Endothelial cell (in vitro differentiated cells): ENCODE measurements around the gene FAM120A. TPM values are rescaled to one million over a fixed set of nuclear protein-coding genes. Genes with fewer than 3 reads are reported as not detected.

Experiments used
- DNase-seq: peaks from one replicate; pipeline ENCODE4 v3.0.0; 2021; ENCODE audit warnings: low spot score
- H3K27ac Mint-ChIP-seq: one replicate; pipeline ENCODE4 v1.8.0; 2021; ENCODE audit warnings: mixed read lengths, inconsistent platforms; ENCODE audit not compliant: unreplicated experiment
- H3K27me3 Mint-ChIP-seq: one replicate; pipeline ENCODE4 v1.8.0; 2021; ENCODE audit warnings: mild to moderate bottlenecking, moderate library complexity, mixed read lengths, inconsistent platforms; ENCODE audit not compliant: unreplicated experiment
- H3K36me3 Mint-ChIP-seq: one replicate; pipeline ENCODE4 v1.8.0; 2021; ENCODE audit warnings: mild to moderate bottlenecking, low read depth, mixed read lengths, inconsistent platforms; ENCODE audit not compliant: unreplicated experiment
- H3K4me1 Mint-ChIP-seq: one replicate; pipeline ENCODE4 v1.8.0; 2021; ENCODE audit warnings: mild to moderate bottlenecking, mixed read lengths, inconsistent platforms; ENCODE audit not compliant: unreplicated experiment
- H3K4me3 Mint-ChIP-seq: one replicate; pipeline ENCODE4 v1.8.0; 2021; ENCODE audit warnings: mild to moderate bottlenecking, mixed read lengths, inconsistent platforms; ENCODE audit not compliant: unreplicated experiment
- H3K9me3 Mint-ChIP-seq: one replicate; pipeline ENCODE4 v1.8.0; 2021; ENCODE audit warnings: mixed read lengths, inconsistent platforms; ENCODE audit not compliant: unreplicated experiment
- total RNA-seq: library from RNA; stranded (reverse); fragmentation: NEBNext Ultra II Directional; extraction: Animal tissue kit (Norgen Biotek cat#: 25700); gene quantifications from one replicate; pipeline ENCODE4 v1.2.1, GENCODE V29; 2021; ENCODE audit not compliant: unreplicated experiment
- TF ChIP-seq, protein P1 (sequence below): fragments of 200-600 bp; sonication (generic); IDR thresholded peaks from one replicate; pipeline ENCODE4 v1.5.0; 2021; ENCODE audit warnings: antibody characterized with exemption; ENCODE audit not compliant: unreplicated experiment

FAM120A gene
- total RNA-seq, 1 donor from 2014 or later: 56.1 TPM

GRCh38 chr9:93589688-93590087 lies 138.2 kb downstream of the FAM120A start:
- Mint-ChIP-seq H3K27ac (no peak overlapping the region), H3K4me3 (no peak overlapping the region), H3K4me1 (peaks cover 19% of the 10 kb centered on the region), H3K36me3 (peaks cover 7% of the 10 kb centered on the region), H3K9me3 (no peaks in the 10 kb centered on the region), H3K27me3 (peaks cover 4% of the 10 kb centered on the region)
- TF ChIP-seq, protein P1, sequence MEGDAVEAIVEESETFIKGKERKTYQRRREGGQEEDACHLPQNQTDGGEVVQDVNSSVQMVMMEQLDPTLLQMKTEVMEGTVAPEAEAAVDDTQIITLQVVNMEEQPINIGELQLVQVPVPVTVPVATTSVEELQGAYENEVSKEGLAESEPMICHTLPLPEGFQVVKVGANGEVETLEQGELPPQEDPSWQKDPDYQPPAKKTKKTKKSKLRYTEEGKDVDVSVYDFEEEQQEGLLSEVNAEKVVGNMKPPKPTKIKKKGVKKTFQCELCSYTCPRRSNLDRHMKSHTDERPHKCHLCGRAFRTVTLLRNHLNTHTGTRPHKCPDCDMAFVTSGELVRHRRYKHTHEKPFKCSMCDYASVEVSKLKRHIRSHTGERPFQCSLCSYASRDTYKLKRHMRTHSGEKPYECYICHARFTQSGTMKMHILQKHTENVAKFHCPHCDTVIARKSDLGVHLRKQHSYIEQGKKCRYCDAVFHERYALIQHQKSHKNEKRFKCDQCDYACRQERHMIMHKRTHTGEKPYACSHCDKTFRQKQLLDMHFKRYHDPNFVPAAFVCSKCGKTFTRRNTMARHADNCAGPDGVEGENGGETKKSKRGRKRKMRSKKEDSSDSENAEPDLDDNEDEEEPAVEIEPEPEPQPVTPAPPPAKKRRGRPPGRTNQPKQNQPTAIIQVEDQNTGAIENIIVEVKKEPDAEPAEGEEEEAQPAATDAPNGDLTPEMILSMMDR: no peak
- no peak for DNase-seq

- Mint-ChIP-seq H3K27ac (no peak overlapping the region), H3K4me1 (peaks cover 19% of the 10 kb centered on the region), H3K4me3 (no peak overlapping the region), H3K36me3 (peaks cover 7% of the 10 kb centered on the region), H3K9me3 (no peaks in the 10 kb centered on the region), H3K27me3 (peaks cover 4% of the 10 kb centered on the region)
- no peak for DNase-seq
- TF ChIP-seq, protein P1: no peak
Measured at GRCh38 chr9:93590609-93591234, 139.2 kb downstream of the FAM120A start.

DNA sequence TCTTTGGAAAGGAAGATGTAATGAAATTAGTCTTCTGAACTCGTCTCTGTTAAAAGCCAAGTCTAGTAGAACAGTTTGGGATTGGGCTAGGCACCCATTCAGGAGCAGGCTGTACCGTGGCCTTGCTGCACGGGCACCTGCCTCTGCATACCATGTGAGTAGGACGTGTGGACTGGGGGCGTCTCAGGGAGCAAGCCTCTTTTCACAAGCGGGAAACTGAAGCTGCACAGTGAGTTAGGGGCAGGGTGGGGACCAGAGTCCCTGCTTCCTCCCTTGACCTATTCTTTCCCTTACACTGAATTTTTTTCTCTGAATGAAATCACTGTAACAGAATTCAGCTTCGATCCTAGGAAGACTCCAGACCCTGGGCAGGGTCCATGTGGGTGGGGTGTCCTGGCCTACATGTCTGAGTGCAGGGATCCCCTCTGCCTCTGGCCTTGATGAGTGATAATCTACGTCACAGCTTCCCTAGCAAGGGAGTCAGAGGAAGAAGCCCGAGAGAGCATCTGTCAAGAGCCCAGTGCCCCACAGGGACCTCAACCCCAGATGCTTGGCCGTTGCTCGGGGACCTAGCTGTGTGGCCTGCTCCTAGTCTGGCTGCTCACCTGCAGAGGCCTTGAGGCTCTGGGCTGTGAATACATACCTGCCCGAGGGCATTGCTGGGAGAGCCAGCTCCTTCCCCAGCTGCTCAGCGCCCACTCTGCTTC lies 140.0 kb downstream of the FAM120A start:
- H3K4me3 Mint-ChIP-seq: no peak overlapping the region
- H3K27ac Mint-ChIP-seq: no peak overlapping the region
- TF ChIP-seq, protein P1: no peak
- H3K9me3 Mint-ChIP-seq: no peaks in the 10 kb centered on the region
- H3K27me3 Mint-ChIP-seq: peaks cover 4% of the 10 kb centered on the region
- peaks cover 23% of the 10 kb centered on the region for H3K4me1 Mint-ChIP-seq
- H3K36me3 Mint-ChIP-seq: peaks cover 7% of the 10 kb centered on the region
- no peak for DNase-seq

- H3K9me3 Mint-ChIP-seq: no peaks in the 10 kb centered on the region
- H3K4me3 Mint-ChIP-seq: no peak overlapping the region
- H3K27me3 Mint-ChIP-seq: no peaks in the 10 kb centered on the region
- TF ChIP-seq, protein P1: peak; percentile 5
- H3K27ac Mint-ChIP-seq: no peak overlapping the region
- H3K36me3 Mint-ChIP-seq: peaks cover 2% of the 10 kb centered on the region
- no peak for DNase-seq
- H3K4me1 Mint-ChIP-seq: peaks cover 19% of the 10 kb centered on the region
Measured at GRCh38 chr9:93592008-93592642, 140.6 kb downstream of the FAM120A start.

DNA sequence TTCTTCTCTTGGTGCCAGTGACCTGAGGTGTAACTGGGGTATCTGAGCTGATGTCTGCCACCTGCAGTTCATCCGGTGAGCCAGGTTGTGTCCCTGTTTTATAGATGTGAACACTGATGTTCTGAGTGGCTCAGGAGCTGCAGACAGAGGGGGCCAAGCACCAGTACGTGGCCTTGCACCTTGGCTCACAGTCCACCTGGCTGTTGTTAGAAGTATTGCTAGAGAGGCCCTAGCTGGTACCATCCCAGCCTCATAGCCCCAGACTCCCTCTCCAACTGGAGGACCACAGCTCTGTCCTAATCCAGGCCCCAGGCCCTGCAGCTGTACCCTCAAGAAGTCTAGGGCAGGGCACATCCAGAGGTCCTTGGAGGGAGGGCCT lies 141.1 kb downstream of the FAM120A start:
- TF ChIP-seq, protein P1: no peak
- no peak overlapping the region for H3K4me3 Mint-ChIP-seq
- no peaks in the 10 kb centered on the region for H3K36me3 Mint-ChIP-seq
- H3K4me1 Mint-ChIP-seq: peaks cover 19% of the 10 kb centered on the region
- DNase-seq: no peak
- H3K27ac Mint-ChIP-seq: no peak overlapping the region
- H3K9me3 Mint-ChIP-seq: no peaks in the 10 kb centered on the region
- H3K27me3 Mint-ChIP-seq: no peaks in the 10 kb centered on the region
